Measurements from ENCODE around the gene GNB1. TPM values are rescaled to one million over a fixed set of nuclear protein-coding genes. Genes with fewer than 3 reads are reported as not detected.
A peak's percentile ranks its signal among the peaks of the same experiment; 100 is the strongest.

The GNB1 gene
- total RNA-seq, 3 donors from 2014 or later (not counting 1 experiment from before 2014, with no cell fraction given), result 285 to 304 (median 289) TPM

DNA sequence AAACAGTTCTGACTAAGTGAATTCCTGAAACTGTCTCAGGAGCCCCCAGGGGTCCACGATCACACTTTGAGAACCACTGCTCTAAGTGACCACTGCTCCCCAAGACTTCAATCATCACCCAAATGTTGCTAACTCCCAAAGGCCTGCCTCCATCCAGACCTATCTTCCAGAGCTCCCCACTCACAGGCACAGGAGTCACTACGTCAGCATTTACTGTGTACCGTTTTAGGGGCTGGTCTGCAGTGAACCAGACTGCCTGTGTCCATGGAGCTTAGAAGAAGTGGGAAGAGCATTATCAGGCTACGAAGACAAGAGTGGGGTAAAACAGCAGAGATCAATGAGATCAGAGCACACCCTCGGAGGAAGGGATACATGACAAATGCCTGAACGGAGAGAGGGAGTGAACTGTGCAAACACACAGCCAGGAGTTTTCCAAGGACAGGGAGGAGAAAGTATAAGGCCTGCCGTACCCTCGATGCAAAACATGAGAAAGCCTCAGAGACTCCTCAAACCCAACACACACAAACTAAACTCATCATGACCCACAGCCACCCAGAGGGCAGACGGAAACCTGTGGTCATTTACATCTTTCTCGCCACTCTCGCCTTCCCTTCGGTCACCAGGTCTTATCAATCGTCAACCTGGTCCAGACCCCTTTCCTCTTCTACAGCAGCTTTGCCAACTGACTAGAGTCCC is 10.1 kb downstream of the GNB1 start:
- no peak for TF ChIP-seq CTCF (IDR thresholded peaks at IDR 0.05)
- no peaks in the 10 kb centered on the region for H3K36me3 Mint-ChIP-seq
- H3K27ac Mint-ChIP-seq, result peak overlapping the region; percentile 71 to 86
- ATAC-seq, result peak in 2 of 3 donors; percentile 15 to 28
- DNase-seq, result no peak
- no peaks in the 10 kb centered on the region for H3K9me3 Mint-ChIP-seq
- Histone ChIP-seq H3K27me3 (ENCODE audit: control insufficient read depth, insufficient read depth, low read length) (no peaks in the 10 kb centered on the region), H3K9me3 (ENCODE audit: control insufficient read depth, insufficient read depth, low read length) (no peaks in the 10 kb centered on the region), H3K36me3 (ENCODE audit: control insufficient read depth, insufficient read depth, low read length) (peaks cover 10% of the 10 kb centered on the region), H3K27ac (ENCODE audit: low read length) (peak overlapping the region; percentile 38), H3K4me1 (ENCODE audit: control insufficient read depth, insufficient read depth, low read length) (peaks cover 70% of the 10 kb centered on the region), H3K4me3 (ENCODE audit: low read length) (no peak overlapping the region)
- peak overlapping the region; percentile 63 for H3K4me3 Mint-ChIP-seq
- H3K4me1 Mint-ChIP-seq, result peaks cover 67 to 72% of the 10 kb centered on the region in 2 donors
- no peaks in the 10 kb centered on the region for H3K27me3 Mint-ChIP-seq (ENCODE audit: low read depth in 2 of 2)
- 49% methylated on average over 13 of the region's 13 CpGs for WGBS (ENCODE audit: insufficient coverage)
- intact Hi-C loops (cut with micrococcal nuclease), result loop anchor here (5.0 kb wide), 1 partner anchor 33 kb away; no protein-coding TSS in a partner anchor

GRCh38 chr1:1879942-1880341 is 10.9 kb downstream of the GNB1 start:
- H3K4me1 Mint-ChIP-seq, result peaks cover 76 to 80% of the 10 kb centered on the region in 2 donors
- H3K36me3 Mint-ChIP-seq, result no peaks in the 10 kb centered on the region
- 92% methylated on average over 5 of the region's 5 CpGs for WGBS (ENCODE audit: insufficient coverage)
- no peak for DNase-seq
- Histone ChIP-seq H3K27me3 (ENCODE audit: control insufficient read depth, insufficient read depth, low read length) (no peaks in the 10 kb centered on the region), H3K27ac (ENCODE audit: low read length) (no peak overlapping the region), H3K4me3 (ENCODE audit: low read length) (no peak overlapping the region), H3K4me1 (ENCODE audit: control insufficient read depth, insufficient read depth, low read length) (peaks cover 72% of the 10 kb centered on the region), H3K9me3 (ENCODE audit: control insufficient read depth, insufficient read depth, low read length) (no peaks in the 10 kb centered on the region), H3K36me3 (ENCODE audit: control insufficient read depth, insufficient read depth, low read length) (peaks cover 12% of the 10 kb centered on the region)
- H3K9me3 Mint-ChIP-seq, result no peaks in the 10 kb centered on the region
- H3K27ac Mint-ChIP-seq, result peak overlapping the region in 1 of 2 donors; percentile 86
- intact Hi-C loops (cut with micrococcal nuclease), result loop anchor here (5.0 kb wide), 1 partner anchor 33 kb away; no protein-coding TSS in a partner anchor
- ATAC-seq, result no peak
- H3K27me3 Mint-ChIP-seq (ENCODE audit: low read depth in 2 of 2), result no peaks in the 10 kb centered on the region
- TF ChIP-seq CTCF (IDR thresholded peaks at IDR 0.05), result no peak
- H3K4me3 Mint-ChIP-seq, result no peak overlapping the region

GRCh38 chr1:1877865-1878436 is 12.9 kb downstream of the GNB1 start:
- 80% methylated on average over 4 of the region's 5 CpGs for WGBS (ENCODE audit: insufficient coverage)
- H3K27ac ChIP-seq (ENCODE audit: low read length), result no peak overlapping the region
- H3K4me3 ChIP-seq (ENCODE audit: low read length), result no peak overlapping the region
- Mint-ChIP-seq H3K27ac (peak overlapping the region; percentile 23 to 47), H3K4me1 (peaks cover 76 to 77% of the 10 kb centered on the region in 2 donors), H3K4me3 (no peak overlapping the region), H3K27me3 (ENCODE audit: low read depth in 2 of 2) (no peaks in the 10 kb centered on the region), H3K36me3 (no peaks in the 10 kb centered on the region), H3K9me3 (no peaks in the 10 kb centered on the region)
- H3K4me1 ChIP-seq (ENCODE audit: control insufficient read depth, insufficient read depth, low read length), result peaks cover 81% of the 10 kb centered on the region
- no peak for TF ChIP-seq CTCF (IDR thresholded peaks at IDR 0.05)
- peaks cover 18% of the 10 kb centered on the region for H3K36me3 ChIP-seq (ENCODE audit: control insufficient read depth, insufficient read depth, low read length)
- no peaks in the 10 kb centered on the region for H3K9me3 ChIP-seq (ENCODE audit: control insufficient read depth, insufficient read depth, low read length)
- H3K27me3 ChIP-seq (ENCODE audit: control insufficient read depth, insufficient read depth, low read length), result no peaks in the 10 kb centered on the region
- intact Hi-C loops (cut with micrococcal nuclease), result no loop called here
- no peak for DNase-seq
- ATAC-seq, result no peak

All from natural killer cell (primary cell).